Spleen (tissue), 7 donors: ENCODE results near the gene STRBP.

ENCODE experiments used
- POLR2AphosphoS5 ChIP-seq, 3 donors: sonication (generic); formaldehyde crosslinking; IDR thresholded peaks; one replicate each; pipeline ENCODE4 v1.5.1; 2017; ENCODE audit warnings: antibody characterized with exemption in 3 of 3
- TF ChIP-seq, protein P1 (sequence below), 11 experiments: fragments of 200-600 bp in 7 of 11; fragments of 450-650 bp in 4 of 11; sonication (generic) in 4 of 11; IDR thresholded peaks in 8 of 11; conservative IDR thresholded peaks in 3 of 11; 1 replicate in 7 of 11; 2 replicates in 4 of 11; pipeline versions ENCODE4 v1.4.0 to v1.8.0; 2016 to 2021; ENCODE audit warnings: antibody characterized with exemption in 11 of 11, inconsistent platforms in 4 of 11, mild to moderate bottlenecking in 1 of 11
- donor health status: DM: no; HTN: no; CAD: no; lungs with moderate emphysema.
- donor health status: DM: no; HTN: no; CAD: no.
- donor health status: DM: no; HTN: no; CAD: no.

DNA sequence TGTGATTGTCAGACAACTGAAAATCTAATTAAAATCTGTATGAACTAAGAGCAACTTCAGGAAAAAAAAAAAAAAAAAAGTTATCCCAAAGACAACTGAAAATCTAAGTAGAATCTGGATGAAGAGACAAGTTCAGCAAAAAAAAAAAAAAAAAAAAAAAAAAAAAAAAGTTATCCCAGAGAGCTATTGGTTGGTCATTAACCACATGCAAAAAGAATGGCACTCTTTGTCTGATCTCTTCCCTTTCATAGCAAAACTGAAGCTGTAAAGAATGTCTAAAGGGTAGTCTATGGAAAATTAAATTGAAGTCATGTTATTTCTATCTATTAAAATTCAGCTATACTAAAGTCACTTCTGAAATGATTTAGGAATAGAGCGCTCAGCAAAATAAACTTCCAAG is 32.9 kb downstream of the STRBP start:
- TF ChIP-seq, protein P1, sequence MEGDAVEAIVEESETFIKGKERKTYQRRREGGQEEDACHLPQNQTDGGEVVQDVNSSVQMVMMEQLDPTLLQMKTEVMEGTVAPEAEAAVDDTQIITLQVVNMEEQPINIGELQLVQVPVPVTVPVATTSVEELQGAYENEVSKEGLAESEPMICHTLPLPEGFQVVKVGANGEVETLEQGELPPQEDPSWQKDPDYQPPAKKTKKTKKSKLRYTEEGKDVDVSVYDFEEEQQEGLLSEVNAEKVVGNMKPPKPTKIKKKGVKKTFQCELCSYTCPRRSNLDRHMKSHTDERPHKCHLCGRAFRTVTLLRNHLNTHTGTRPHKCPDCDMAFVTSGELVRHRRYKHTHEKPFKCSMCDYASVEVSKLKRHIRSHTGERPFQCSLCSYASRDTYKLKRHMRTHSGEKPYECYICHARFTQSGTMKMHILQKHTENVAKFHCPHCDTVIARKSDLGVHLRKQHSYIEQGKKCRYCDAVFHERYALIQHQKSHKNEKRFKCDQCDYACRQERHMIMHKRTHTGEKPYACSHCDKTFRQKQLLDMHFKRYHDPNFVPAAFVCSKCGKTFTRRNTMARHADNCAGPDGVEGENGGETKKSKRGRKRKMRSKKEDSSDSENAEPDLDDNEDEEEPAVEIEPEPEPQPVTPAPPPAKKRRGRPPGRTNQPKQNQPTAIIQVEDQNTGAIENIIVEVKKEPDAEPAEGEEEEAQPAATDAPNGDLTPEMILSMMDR (IDR thresholded peaks at IDR 0.05 in 8 of 11, conservative IDR thresholded peaks at IDR 0.05 in 3 of 11) = no peak
- no peak for TF ChIP-seq POLR2AphosphoS5 (IDR thresholded peaks at IDR 0.05)
